Liver (tissue), 9 donors: ENCODE results near the gene RTL10. TPM values are rescaled to one million over a fixed set of nuclear protein-coding genes. Genes with fewer than 3 reads are reported as not detected.

ENCODE experiments used
- DNase-seq: peaks from one replicate; pipeline ENCODE4 v3.0.0-alpha.2; 2017; ENCODE audit warnings: low spot score
- H3K27ac ChIP-seq, 2 donors: one replicate each; pipeline ENCODE4 v1.7.0; 2013; ENCODE audit warnings: inconsistent platforms in 2 of 2, low read length in 2 of 2, control low read depth in 1 of 2, low read depth in 1 of 2, mild to moderate bottlenecking in 1 of 2
- H3K27me3 ChIP-seq, 4 donors: one replicate each; pipeline versions ENCODE4 v1.6.1 to v1.7.0; 2013; ENCODE audit warnings: low read length in 3 of 4, inconsistent platforms in 1 of 4, mild to moderate bottlenecking in 1 of 4, moderate library complexity in 1 of 4; ENCODE audit not compliant: control insufficient read depth in 4 of 4, insufficient read depth in 4 of 4
- H3K36me3 ChIP-seq, 4 donors: one replicate each; pipeline versions ENCODE4 v1.6.1 to v1.7.0; 2013; ENCODE audit warnings: low read length in 3 of 4, mild to moderate bottlenecking in 3 of 4, low read depth in 1 of 4, moderate library complexity in 1 of 4; ENCODE audit not compliant: control insufficient read depth in 4 of 4, insufficient read depth in 3 of 4
- H3K4me1 ChIP-seq, 4 donors: one replicate each; pipeline versions ENCODE4 v1.6.1 to v1.7.0; 2013; ENCODE audit warnings: low read length in 3 of 4, mild to moderate bottlenecking in 3 of 4, moderate library complexity in 1 of 4; ENCODE audit not compliant: control insufficient read depth in 4 of 4, insufficient read depth in 4 of 4
- H3K4me3 ChIP-seq, 3 donors: one replicate each; pipeline versions ENCODE4 v1.6.1 to v1.7.0; 2013; ENCODE audit warnings: low read length in 3 of 3, control low read depth in 1 of 3, low read depth in 1 of 3, mild to moderate bottlenecking in 1 of 3
- H3K9ac ChIP-seq, 2 donors: one replicate each; pipeline ENCODE4 v1.7.0; 2013; ENCODE audit warnings: low read length in 2 of 2, mild to moderate bottlenecking in 2 of 2, moderate library complexity in 2 of 2, control low read depth in 1 of 2, low read depth in 1 of 2
- H3K9me3 ChIP-seq, 4 donors: one replicate each; pipeline versions ENCODE4 v1.6.1 to v1.7.0; 2013; ENCODE audit warnings: low read length in 3 of 4; ENCODE audit not compliant: control insufficient read depth in 4 of 4
- CTCF ChIP-seq: fragments of 150-350 bp; IDR thresholded peaks from 2 replicates; pipeline ENCODE4 v1.5.1; 2017; ENCODE audit warnings: improper control_type of control experiment, low read depth, low read length; ENCODE audit not compliant: missing input control
- EGR1 ChIP-seq, 2 donors: IDR thresholded peaks; 2 replicates each; pipeline ENCODE4 v1.6.1; 2016 to 2018; ENCODE audit warnings: antibody characterized with exemption in 2 of 2, low read depth in 2 of 2
- FOXA1 ChIP-seq: IDR thresholded peaks from 2 replicates; pipeline ENCODE4 v1.6.1; 2016; ENCODE audit warnings: antibody characterized with exemption
- FOXA2 ChIP-seq: IDR thresholded peaks from 2 replicates; pipeline ENCODE4 v1.6.1; 2016; ENCODE audit warnings: antibody characterized with exemption
- GABPA ChIP-seq, 2 donors: IDR thresholded peaks in 1 of 2; conservative IDR thresholded peaks in 1 of 2; 2 replicates each; pipeline ENCODE4 v1.6.1; 2016; ENCODE audit warnings: antibody characterized with exemption in 2 of 2, mild to moderate bottlenecking in 1 of 2, moderate library complexity in 1 of 2
- HNF4A ChIP-seq, 2 donors: conservative IDR thresholded peaks; 2 replicates each; pipeline ENCODE4 v1.6.1; 2016; ENCODE audit warnings: antibody characterized with exemption in 2 of 2, mild to moderate bottlenecking in 2 of 2
- JUND ChIP-seq, 2 donors: IDR thresholded peaks; 2 replicates each; pipeline ENCODE4 v1.6.1; 2016; ENCODE audit warnings: antibody characterized with exemption in 2 of 2
- NR2F2 ChIP-seq: IDR thresholded peaks from 2 replicates; pipeline ENCODE4 v1.6.1; 2016; ENCODE audit warnings: antibody characterized with exemption
- RAD21 ChIP-seq, 2 donors: IDR thresholded peaks; 2 replicates each; pipeline ENCODE4 v1.6.1; 2016; ENCODE audit warnings: antibody characterized with exemption in 2 of 2, mild to moderate bottlenecking in 2 of 2
- SP1 ChIP-seq: IDR thresholded peaks from 2 replicates; pipeline ENCODE4 v1.6.1; 2018; ENCODE audit warnings: antibody characterized with exemption, mild to moderate bottlenecking
- YY1 ChIP-seq: IDR thresholded peaks from 2 replicates; pipeline ENCODE4 v1.6.1; 2016; ENCODE audit warnings: antibody characterized with exemption, mild to moderate bottlenecking
- WGBS: extraction: QIAGEN DNeasy Blood & Tissue Kit; methylation state at CpG from one replicate; pipeline ENCODE4 v1.1.7; 2013; 5-methylcytosine and 5-hydroxymethylcytosine counted together
- polyA plus RNA-seq, 2 donors: library from polyadenylated mRNA; stranded (reverse) in 1 of 2; unstranded in 1 of 2; fragments of 200-250 nt in 1 of 2; fragments of >200 nt in 1 of 2; fragmentation: Nextera tagmentation in 1 of 2; extraction: Ambion mirVana in 1 of 2; gene quantifications; one replicate each; pipeline versions ENCODE4 v1.2.1 to v1.2.3, GENCODE V29; 2013 to 2015
- total RNA-seq, 2 donors: library from RNA; depleted of rRNA; stranded (reverse); fragments of >200 nt; gene quantifications; one replicate each; pipeline ENCODE4 v1.2.3, GENCODE V29; 2014
- TF ChIP-seq, protein P1 (sequence below): IDR thresholded peaks from 2 replicates; pipeline ENCODE4 v1.6.1; 2016; ENCODE audit warnings: antibody characterized with exemption
- TF ChIP-seq, protein P2 (sequence below): IDR thresholded peaks from 2 replicates; pipeline ENCODE4 v1.6.1; 2016; ENCODE audit warnings: antibody characterized with exemption
- TF ChIP-seq, protein P3 (sequence below): IDR thresholded peaks from 2 replicates; pipeline ENCODE4 v1.6.1; 2016; ENCODE audit warnings: antibody characterized with exemption
- donor health status: healthy.
- donor health status: healthy.
- donor health status: healthy.
- donor health status: healthy.
- donor health status: healthy.

Gene RTL10
- total and polyA plus RNA-seq, 4 donors, result 4.2 to 8.3 (median 7.4) TPM

DNA sequence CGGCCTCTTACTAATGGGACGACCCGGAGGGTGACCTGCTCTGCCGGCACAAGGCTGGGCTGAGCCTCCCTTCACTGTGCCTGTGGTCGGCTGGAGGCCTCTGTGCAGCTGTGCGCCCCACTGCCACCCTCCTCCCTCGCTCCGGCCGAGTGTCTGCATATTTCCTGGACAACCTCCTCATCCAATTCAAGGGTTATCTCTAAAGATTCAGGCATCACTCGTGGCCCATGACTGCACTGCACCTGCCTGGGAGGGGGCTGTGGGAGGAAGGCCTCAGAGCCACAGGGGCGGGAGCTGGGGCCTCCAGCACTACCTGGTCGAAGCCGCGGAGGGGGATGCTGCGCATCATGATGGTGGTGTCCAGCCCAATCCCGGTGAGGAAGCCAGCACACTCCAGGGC, 43.1 kb upstream of the RTL10 start:
- Histone ChIP-seq H3K9me3 (no peaks in the 10 kb centered on the region), H3K4me1 (peaks cover 0 to 4% (median 1%) of the 10 kb centered on the region in 4 donors), H3K27me3 (no peaks in the 10 kb centered on the region), H3K4me3 (no peak overlapping the region), H3K27ac (no peak overlapping the region), H3K36me3 (peaks cover 6 to 37% (median 16%) of the 10 kb centered on the region in 4 donors), H3K9ac (no peak overlapping the region)
- no peak for TF ChIP-seq CTCF
- TF ChIP-seq SP1, result no peak
- TF ChIP-seq YY1, result no peak
- TF ChIP-seq GABPA (IDR thresholded peaks at IDR 0.05 in 1 of 2, conservative IDR thresholded peaks at IDR 0.05 in 1 of 2), result no peak
- TF ChIP-seq FOXA2, result no peak
- no peak for TF ChIP-seq NR2F2
- TF ChIP-seq, protein P1, sequence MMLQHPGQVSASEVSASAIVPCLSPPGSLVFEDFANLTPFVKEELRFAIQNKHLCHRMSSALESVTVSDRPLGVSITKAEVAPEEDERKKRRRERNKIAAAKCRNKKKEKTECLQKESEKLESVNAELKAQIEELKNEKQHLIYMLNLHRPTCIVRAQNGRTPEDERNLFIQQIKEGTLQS, result no peak
- TF ChIP-seq JUND (IDR thresholded peaks at IDR 0.05), result no peak
- TF ChIP-seq EGR1 (IDR thresholded peaks at IDR 0.05; ENCODE audit: low read depth in 2 of 2), result no peak
- 92% methylated on average over 16 of the region's 16 CpGs for WGBS
- no peak for DNase-seq

GRCh38 chr22:19896665-19897355, 42.1 kb upstream of the RTL10 start:
- no peaks in the 10 kb centered on the region for H3K27me3 ChIP-seq
- peaks cover 0 to 4% (median 2%) of the 10 kb centered on the region in 4 donors for H3K4me1 ChIP-seq
- no peak overlapping the region for H3K4me3 ChIP-seq
- TF ChIP-seq, protein P2, sequence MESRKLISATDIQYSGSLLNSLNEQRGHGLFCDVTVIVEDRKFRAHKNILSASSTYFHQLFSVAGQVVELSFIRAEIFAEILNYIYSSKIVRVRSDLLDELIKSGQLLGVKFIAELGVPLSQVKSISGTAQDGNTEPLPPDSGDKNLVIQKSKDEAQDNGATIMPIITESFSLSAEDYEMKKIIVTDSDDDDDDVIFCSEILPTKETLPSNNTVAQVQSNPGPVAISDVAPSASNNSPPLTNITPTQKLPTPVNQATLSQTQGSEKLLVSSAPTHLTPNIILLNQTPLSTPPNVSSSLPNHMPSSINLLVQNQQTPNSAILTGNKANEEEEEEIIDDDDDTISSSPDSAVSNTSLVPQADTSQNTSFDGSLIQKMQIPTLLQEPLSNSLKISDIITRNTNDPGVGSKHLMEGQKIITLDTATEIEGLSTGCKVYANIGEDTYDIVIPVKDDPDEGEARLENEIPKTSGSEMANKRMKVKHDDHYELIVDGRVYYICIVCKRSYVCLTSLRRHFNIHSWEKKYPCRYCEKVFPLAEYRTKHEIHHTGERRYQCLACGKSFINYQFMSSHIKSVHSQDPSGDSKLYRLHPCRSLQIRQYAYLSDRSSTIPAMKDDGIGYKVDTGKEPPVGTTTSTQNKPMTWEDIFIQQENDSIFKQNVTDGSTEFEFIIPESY, result no peak
- H3K9me3 ChIP-seq, result no peaks in the 10 kb centered on the region
- no peak overlapping the region for H3K9ac ChIP-seq
- DNase-seq, result no peak
- H3K27ac ChIP-seq, result no peak overlapping the region
- H3K36me3 ChIP-seq, result peaks cover 0 to 43% (median 15%) of the 10 kb centered on the region in 4 donors
- 94% methylated on average over 15 of the region's 15 CpGs for WGBS

GRCh38 chr22:19895160-19895849, 40.6 kb upstream of the RTL10 start:
- Histone ChIP-seq H3K9ac (no peak overlapping the region), H3K27ac (no peak overlapping the region), H3K4me1 (peaks cover 0 to 3% (median 0%) of the 10 kb centered on the region in 4 donors), H3K36me3 (peaks cover 0 to 45% (median 14%) of the 10 kb centered on the region in 4 donors), H3K4me3 (no peak overlapping the region), H3K9me3 (no peaks in the 10 kb centered on the region), H3K27me3 (no peaks in the 10 kb centered on the region)
- DNase-seq, result no peak
- WGBS, result 95% methylated on average over 23 of the region's 23 CpGs
- TF ChIP-seq, protein P3, sequence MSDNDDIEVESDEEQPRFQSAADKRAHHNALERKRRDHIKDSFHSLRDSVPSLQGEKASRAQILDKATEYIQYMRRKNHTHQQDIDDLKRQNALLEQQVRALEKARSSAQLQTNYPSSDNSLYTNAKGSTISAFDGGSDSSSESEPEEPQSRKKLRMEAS, result no peak
- TF ChIP-seq HNF4A (conservative IDR thresholded peaks at IDR 0.05) (no peak), NR2F2 (no peak), EGR1 (IDR thresholded peaks at IDR 0.05; ENCODE audit: low read depth in 2 of 2) (no peak), SP1 (no peak), GABPA (IDR thresholded peaks at IDR 0.05 in 1 of 2, conservative IDR thresholded peaks at IDR 0.05 in 1 of 2) (no peak), FOXA1 (no peak), RAD21 (IDR thresholded peaks at IDR 0.05) (no peak)
- TF ChIP-seq, protein P1, result no peak
- TF ChIP-seq, protein P2, result no peak
